Liver (tissue), 3 donors: Measurements from ENCODE around the gene COLEC12.

Experiments
- JUND ChIP-seq, 2 donors: IDR thresholded peaks; 2 replicates each; pipeline ENCODE4 v1.6.1; 2016; ENCODE audit warnings: antibody characterized with exemption in 2 of 2
- TF ChIP-seq, protein P1 (sequence below): fragments of 150-350 bp; IDR thresholded peaks from 2 replicates; pipeline ENCODE4 v1.5.1; 2017; ENCODE audit warnings: improper control_type of control experiment, low read depth, low read length; ENCODE audit not compliant: missing input control
- donor health status: healthy.
- donor health status: healthy.

DNA sequence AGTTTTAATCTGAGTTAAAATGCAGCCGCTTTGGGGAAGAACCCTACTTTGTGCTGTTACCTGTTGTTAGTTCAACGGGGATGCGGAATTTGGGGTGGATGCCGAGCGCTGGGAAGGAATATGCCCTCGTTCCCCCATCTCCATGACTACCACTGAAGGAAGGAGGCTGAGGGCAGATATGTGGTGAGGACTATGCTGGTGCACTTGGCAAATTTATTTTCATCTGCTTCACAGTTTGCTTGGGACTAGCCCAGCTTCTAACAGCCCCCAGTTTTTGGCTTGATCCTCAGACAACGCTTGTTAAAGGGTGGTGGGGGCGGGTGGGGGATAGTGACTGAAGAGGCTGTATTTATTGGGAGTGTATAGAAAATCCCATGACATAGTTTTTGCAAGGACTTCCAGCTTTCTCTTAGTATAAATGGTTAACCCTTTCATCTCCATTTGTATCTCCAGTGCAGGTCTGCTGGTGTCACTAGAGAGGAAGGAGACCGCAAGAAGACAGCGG is 100.8 kb downstream of the COLEC12 start:
- TF ChIP-seq JUND (IDR thresholded peaks at IDR 0.05), result no peak
- TF ChIP-seq, protein P1, sequence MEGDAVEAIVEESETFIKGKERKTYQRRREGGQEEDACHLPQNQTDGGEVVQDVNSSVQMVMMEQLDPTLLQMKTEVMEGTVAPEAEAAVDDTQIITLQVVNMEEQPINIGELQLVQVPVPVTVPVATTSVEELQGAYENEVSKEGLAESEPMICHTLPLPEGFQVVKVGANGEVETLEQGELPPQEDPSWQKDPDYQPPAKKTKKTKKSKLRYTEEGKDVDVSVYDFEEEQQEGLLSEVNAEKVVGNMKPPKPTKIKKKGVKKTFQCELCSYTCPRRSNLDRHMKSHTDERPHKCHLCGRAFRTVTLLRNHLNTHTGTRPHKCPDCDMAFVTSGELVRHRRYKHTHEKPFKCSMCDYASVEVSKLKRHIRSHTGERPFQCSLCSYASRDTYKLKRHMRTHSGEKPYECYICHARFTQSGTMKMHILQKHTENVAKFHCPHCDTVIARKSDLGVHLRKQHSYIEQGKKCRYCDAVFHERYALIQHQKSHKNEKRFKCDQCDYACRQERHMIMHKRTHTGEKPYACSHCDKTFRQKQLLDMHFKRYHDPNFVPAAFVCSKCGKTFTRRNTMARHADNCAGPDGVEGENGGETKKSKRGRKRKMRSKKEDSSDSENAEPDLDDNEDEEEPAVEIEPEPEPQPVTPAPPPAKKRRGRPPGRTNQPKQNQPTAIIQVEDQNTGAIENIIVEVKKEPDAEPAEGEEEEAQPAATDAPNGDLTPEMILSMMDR, result no peak
